ENCODE data around the gene ADAM22. TPM values are rescaled to one million over a fixed set of nuclear protein-coding genes. Genes with fewer than 3 reads are reported as not detected.

Gene ADAM22
- total RNA-seq, 4 donors from 2014 or later, result 6.8 to 87.5 (median 13.3) TPM

GRCh38 chr7:88165697-88166096, 231.6 kb downstream of the ADAM22 start:
- no peak overlapping the region for H3K4me3 ChIP-seq
- TF ChIP-seq CTCF (IDR thresholded peaks at IDR 0.05), result no peak
- TF ChIP-seq POLR2A (IDR thresholded peaks at IDR 0.05), result no peak
- DNase-seq, result no peak
- H3K9me3 ChIP-seq, result no peaks in the 10 kb centered on the region
- H3K4me1 ChIP-seq, result no peaks in the 10 kb centered on the region
- intact Hi-C loops (cut with DNase I; ENCODE audit: low total_unique reads), result no loop called here
- H3K27ac ChIP-seq, result no peak overlapping the region
- H3K27me3 ChIP-seq, result no peaks in the 10 kb centered on the region
- H3K36me3 ChIP-seq, result no peaks in the 10 kb centered on the region

- Histone ChIP-seq H3K27ac (no peak overlapping the region), H3K27me3 (no peaks in the 10 kb centered on the region), H3K9me3 (no peaks in the 10 kb centered on the region), H3K4me3 (no peak overlapping the region), H3K36me3 (no peaks in the 10 kb centered on the region), H3K4me1 (no peaks in the 10 kb centered on the region)
- intact Hi-C loops (cut with DNase I; ENCODE audit: low total_unique reads), result no loop called here
- TF ChIP-seq POLR2A (IDR thresholded peaks at IDR 0.05) (no peak), CTCF (IDR thresholded peaks at IDR 0.05) (no peak)
- no peak for DNase-seq
Measured at GRCh38 chr7:88167223-88167622, 233.2 kb downstream of the ADAM22 start.

GRCh38 chr7:88167721-88168120, 233.7 kb downstream of the ADAM22 start:
- no peaks in the 10 kb centered on the region for H3K36me3 ChIP-seq
- no peak overlapping the region for H3K27ac ChIP-seq
- no peaks in the 10 kb centered on the region for H3K4me1 ChIP-seq
- DNase-seq, result no peak
- no peak overlapping the region for H3K4me3 ChIP-seq
- no peaks in the 10 kb centered on the region for H3K9me3 ChIP-seq
- intact Hi-C loops (cut with DNase I; ENCODE audit: low total_unique reads), result no loop called here
- H3K27me3 ChIP-seq, result no peaks in the 10 kb centered on the region
- TF ChIP-seq POLR2A (IDR thresholded peaks at IDR 0.05) (no peak), CTCF (IDR thresholded peaks at IDR 0.05) (no peak)

- DNase-seq, result no peak
- intact Hi-C loops (cut with DNase I; ENCODE audit: low total_unique reads), result no loop called here
- Histone ChIP-seq H3K27me3 (no peaks in the 10 kb centered on the region), H3K27ac (no peak overlapping the region), H3K4me1 (no peaks in the 10 kb centered on the region), H3K36me3 (no peaks in the 10 kb centered on the region), H3K9me3 (no peaks in the 10 kb centered on the region), H3K4me3 (no peak overlapping the region)
- TF ChIP-seq POLR2A (IDR thresholded peaks at IDR 0.05) (no peak), CTCF (IDR thresholded peaks at IDR 0.05) (peak in 2 of 4 experiments; percentile 16 to 28)
Measured at GRCh38 chr7:88169717-88170320, 235.8 kb downstream of the ADAM22 start.

GRCh38 chr7:88172842-88173241, 238.8 kb downstream of the ADAM22 start:
- Histone ChIP-seq H3K4me3 (no peak overlapping the region), H3K27ac (no peak overlapping the region), H3K36me3 (no peaks in the 10 kb centered on the region), H3K4me1 (no peaks in the 10 kb centered on the region), H3K9me3 (no peaks in the 10 kb centered on the region), H3K27me3 (no peaks in the 10 kb centered on the region)
- DNase-seq, result no peak
- TF ChIP-seq POLR2A (IDR thresholded peaks at IDR 0.05) (no peak), CTCF (IDR thresholded peaks at IDR 0.05) (no peak)
- intact Hi-C loops (cut with DNase I; ENCODE audit: low total_unique reads), result no loop called here
